ENCODE results near the gene KCND2. TPM values are rescaled to one million over a fixed set of nuclear protein-coding genes. Genes with fewer than 3 reads are reported as not detected.

The KCND2 gene
- total and polyA plus RNA-seq, 2 of the 8 experiments (the other 6 are each of a cell fraction or from before 2014, with no cell fraction given): 4.6 to 7.7 TPM

DNA sequence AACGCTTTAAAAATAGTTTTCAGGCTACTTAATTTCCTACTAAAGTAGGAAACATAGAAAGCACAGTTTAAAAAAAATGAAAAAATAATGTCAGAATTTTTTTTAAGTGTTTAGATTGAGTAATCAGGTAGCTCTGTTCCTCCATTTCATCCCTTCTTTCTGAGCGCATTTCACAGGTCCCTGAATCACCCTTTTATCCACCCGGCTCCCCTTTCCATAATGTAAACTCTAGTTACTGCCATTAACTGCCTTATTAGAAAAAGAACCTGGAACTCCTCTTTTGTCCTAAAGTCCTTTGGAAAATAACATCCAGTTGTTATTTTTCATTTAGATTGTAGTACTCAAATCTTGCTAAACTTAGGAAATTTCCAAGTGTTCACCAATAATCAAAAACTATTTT is 5.8 kb downstream of the KCND2 start (continued):
- TF ChIP-seq, protein P1, sequence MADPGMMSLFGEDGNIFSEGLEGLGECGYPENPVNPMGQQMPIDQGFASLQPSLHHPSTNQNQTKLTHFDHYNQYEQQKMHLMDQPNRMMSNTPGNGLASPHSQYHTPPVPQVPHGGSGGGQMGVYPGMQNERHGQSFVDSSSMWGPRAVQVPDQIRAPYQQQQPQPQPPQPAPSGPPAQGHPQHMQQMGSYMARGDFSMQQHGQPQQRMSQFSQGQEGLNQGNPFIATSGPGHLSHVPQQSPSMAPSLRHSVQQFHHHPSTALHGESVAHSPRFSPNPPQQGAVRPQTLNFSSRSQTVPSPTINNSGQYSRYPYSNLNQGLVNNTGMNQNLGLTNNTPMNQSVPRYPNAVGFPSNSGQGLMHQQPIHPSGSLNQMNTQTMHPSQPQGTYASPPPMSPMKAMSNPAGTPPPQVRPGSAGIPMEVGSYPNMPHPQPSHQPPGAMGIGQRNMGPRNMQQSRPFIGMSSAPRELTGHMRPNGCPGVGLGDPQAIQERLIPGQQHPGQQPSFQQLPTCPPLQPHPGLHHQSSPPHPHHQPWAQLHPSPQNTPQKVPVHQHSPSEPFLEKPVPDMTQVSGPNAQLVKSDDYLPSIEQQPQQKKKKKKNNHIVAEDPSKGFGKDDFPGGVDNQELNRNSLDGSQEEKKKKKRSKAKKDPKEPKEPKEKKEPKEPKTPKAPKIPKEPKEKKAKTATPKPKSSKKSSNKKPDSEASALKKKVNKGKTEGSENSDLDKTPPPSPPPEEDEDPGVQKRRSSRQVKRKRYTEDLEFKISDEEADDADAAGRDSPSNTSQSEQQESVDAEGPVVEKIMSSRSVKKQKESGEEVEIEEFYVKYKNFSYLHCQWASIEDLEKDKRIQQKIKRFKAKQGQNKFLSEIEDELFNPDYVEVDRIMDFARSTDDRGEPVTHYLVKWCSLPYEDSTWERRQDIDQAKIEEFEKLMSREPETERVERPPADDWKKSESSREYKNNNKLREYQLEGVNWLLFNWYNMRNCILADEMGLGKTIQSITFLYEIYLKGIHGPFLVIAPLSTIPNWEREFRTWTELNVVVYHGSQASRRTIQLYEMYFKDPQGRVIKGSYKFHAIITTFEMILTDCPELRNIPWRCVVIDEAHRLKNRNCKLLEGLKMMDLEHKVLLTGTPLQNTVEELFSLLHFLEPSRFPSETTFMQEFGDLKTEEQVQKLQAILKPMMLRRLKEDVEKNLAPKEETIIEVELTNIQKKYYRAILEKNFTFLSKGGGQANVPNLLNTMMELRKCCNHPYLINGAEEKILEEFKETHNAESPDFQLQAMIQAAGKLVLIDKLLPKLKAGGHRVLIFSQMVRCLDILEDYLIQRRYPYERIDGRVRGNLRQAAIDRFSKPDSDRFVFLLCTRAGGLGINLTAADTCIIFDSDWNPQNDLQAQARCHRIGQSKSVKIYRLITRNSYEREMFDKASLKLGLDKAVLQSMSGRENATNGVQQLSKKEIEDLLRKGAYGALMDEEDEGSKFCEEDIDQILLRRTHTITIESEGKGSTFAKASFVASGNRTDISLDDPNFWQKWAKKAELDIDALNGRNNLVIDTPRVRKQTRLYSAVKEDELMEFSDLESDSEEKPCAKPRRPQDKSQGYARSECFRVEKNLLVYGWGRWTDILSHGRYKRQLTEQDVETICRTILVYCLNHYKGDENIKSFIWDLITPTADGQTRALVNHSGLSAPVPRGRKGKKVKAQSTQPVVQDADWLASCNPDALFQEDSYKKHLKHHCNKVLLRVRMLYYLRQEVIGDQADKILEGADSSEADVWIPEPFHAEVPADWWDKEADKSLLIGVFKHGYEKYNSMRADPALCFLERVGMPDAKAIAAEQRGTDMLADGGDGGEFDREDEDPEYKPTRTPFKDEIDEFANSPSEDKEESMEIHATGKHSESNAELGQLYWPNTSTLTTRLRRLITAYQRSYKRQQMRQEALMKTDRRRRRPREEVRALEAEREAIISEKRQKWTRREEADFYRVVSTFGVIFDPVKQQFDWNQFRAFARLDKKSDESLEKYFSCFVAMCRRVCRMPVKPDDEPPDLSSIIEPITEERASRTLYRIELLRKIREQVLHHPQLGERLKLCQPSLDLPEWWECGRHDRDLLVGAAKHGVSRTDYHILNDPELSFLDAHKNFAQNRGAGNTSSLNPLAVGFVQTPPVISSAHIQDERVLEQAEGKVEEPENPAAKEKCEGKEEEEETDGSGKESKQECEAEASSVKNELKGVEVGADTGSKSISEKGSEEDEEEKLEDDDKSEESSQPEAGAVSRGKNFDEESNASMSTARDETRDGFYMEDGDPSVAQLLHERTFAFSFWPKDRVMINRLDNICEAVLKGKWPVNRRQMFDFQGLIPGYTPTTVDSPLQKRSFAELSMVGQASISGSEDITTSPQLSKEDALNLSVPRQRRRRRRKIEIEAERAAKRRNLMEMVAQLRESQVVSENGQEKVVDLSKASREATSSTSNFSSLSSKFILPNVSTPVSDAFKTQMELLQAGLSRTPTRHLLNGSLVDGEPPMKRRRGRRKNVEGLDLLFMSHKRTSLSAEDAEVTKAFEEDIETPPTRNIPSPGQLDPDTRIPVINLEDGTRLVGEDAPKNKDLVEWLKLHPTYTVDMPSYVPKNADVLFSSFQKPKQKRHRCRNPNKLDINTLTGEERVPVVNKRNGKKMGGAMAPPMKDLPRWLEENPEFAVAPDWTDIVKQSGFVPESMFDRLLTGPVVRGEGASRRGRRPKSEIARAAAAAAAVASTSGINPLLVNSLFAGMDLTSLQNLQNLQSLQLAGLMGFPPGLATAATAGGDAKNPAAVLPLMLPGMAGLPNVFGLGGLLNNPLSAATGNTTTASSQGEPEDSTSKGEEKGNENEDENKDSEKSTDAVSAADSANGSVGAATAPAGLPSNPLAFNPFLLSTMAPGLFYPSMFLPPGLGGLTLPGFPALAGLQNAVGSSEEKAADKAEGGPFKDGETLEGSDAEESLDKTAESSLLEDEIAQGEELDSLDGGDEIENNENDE (IDR thresholded peaks at IDR 0.05; ENCODE audit: insufficient replicate concordance, low read length): no peak
- TF ChIP-seq TBP (IDR thresholded peaks at IDR 0.05; ENCODE audit: low read depth, low read length): no peak
- TF ChIP-seq SIN3A (conservative IDR thresholded peaks at IDR 0.05 in 1 of 2, IDR thresholded peaks at IDR 0.05 in 1 of 2; ENCODE audit: low read depth in 1 of 2, low read length in 2 of 2): no peak
- TF ChIP-seq SP4 (IDR thresholded peaks at IDR 0.05; ENCODE audit: low read length): no peak
- no peak for TF ChIP-seq RNF2 (IDR thresholded peaks at IDR 0.05; ENCODE audit: borderline replicate concordance, low read depth, low read length, missing control alignments, poor library complexity, severe bottlenecking)
- TF ChIP-seq BACH1 (IDR thresholded peaks at IDR 0.05; ENCODE audit: low read length): no peak
- TF ChIP-seq SIRT6 (IDR thresholded peaks at IDR 0.05; ENCODE audit: low read length): no peak
- TF ChIP-seq SUZ12 (IDR thresholded peaks at IDR 0.05; ENCODE audit: low read length): no peak
